ENCODE results near the gene SLAMF1.

The SLAMF1 gene

GRCh38 chr1:160646711-160647328, at the start of gene SLAMF1:
SLAMF1 (minus strand) TSS chr1:160647044; CDS start chr1:160646945, 99 bp downstream.
- DNase-seq, result no peak

- peak; percentile 63 for DNase-seq
Observed at GRCh38 chr1:160692390-160692789, 45.5 kb upstream of the SLAMF1 start.

GRCh38 chr1:160685266-160685665, 38.4 kb upstream of the SLAMF1 start:
- no peak for DNase-seq

GRCh38 chr1:160682983-160683865, 36.4 kb upstream of the SLAMF1 start:
- no peak for DNase-seq

GRCh38 chr1:160681891-160682140, 35.0 kb upstream of the SLAMF1 start:
- no peak for DNase-seq

- DNase-seq, result peak; percentile 97
Observed at GRCh38 chr1:160681066-160681890, 34.4 kb upstream of the SLAMF1 start.

- no peak for DNase-seq
Observed at GRCh38 chr1:160680399-160680798, 33.6 kb upstream of the SLAMF1 start.

- DNase-seq, result no peak
Observed at GRCh38 chr1:160679893-160680292, 33.0 kb upstream of the SLAMF1 start.

- no peak for DNase-seq
Observed at GRCh38 chr1:160676869-160677597, 30.2 kb upstream of the SLAMF1 start.

GRCh38 chr1:160675641-160676410, 29.0 kb upstream of the SLAMF1 start:
- DNase-seq, result peak; percentile 88

GRCh38 chr1:160674415-160674814, 27.6 kb upstream of the SLAMF1 start:
- peak; percentile 59 for DNase-seq

GRCh38 chr1:160672789-160673695, 26.2 kb upstream of the SLAMF1 start:
- DNase-seq, result no peak

- no peak for DNase-seq
Observed at GRCh38 chr1:160671603-160672517, 25.0 kb upstream of the SLAMF1 start.

- DNase-seq, result no peak
Observed at GRCh38 chr1:160670701-160671100, 23.9 kb upstream of the SLAMF1 start.

- no peak for DNase-seq
Observed at GRCh38 chr1:160669802-160670201, 23.0 kb upstream of the SLAMF1 start.

GRCh38 chr1:160669276-160669675, 22.4 kb upstream of the SLAMF1 start:
- no peak for DNase-seq

GRCh38 chr1:160667896-160668295, 21.1 kb upstream of the SLAMF1 start:
- no peak for DNase-seq

- DNase-seq, result no peak
Observed at GRCh38 chr1:160666079-160666442, 19.2 kb upstream of the SLAMF1 start.

GRCh38 chr1:160665330-160666078, 18.7 kb upstream of the SLAMF1 start:
- no peak for DNase-seq
